NB4 (cell line): ENCODE results near the gene CCDC47.
A peak's percentile ranks its signal among the peaks of the same experiment; 100 is the strongest.

Source experiments
- DNase-seq: peaks from one replicate; pipeline ENCODE4 v3.0.0; 2010; ENCODE audit warnings: low read depth
- H3K4me3 ChIP-seq: one replicate; pipeline ENCODE4 v1.5.1; 2011; ENCODE audit warnings: mild to moderate bottlenecking, low read depth, low read length, moderate library complexity
- MYC ChIP-seq: IDR thresholded peaks from 2 replicates; pipeline ENCODE4 v1.6.1; 2011; ENCODE audit warnings: low read depth, low read length
- POLR2A ChIP-seq: IDR thresholded peaks from 2 replicates; pipeline ENCODE4 v1.6.1; 2011; ENCODE audit warnings: mild to moderate bottlenecking; ENCODE audit not compliant: insufficient read length; ENCODE audit errors: extremely low read depth
- TF ChIP-seq, protein P1 (sequence below): IDR thresholded peaks from one replicate; pipeline ENCODE4 v1.5.1; 2012; ENCODE audit warnings: low read depth, low read length
- TF ChIP-seq, protein P2 (sequence below): IDR thresholded peaks from 2 replicates; pipeline ENCODE4 v1.6.1; 2011; ENCODE audit warnings: low read depth, low read length

Gene CCDC47

DNA sequence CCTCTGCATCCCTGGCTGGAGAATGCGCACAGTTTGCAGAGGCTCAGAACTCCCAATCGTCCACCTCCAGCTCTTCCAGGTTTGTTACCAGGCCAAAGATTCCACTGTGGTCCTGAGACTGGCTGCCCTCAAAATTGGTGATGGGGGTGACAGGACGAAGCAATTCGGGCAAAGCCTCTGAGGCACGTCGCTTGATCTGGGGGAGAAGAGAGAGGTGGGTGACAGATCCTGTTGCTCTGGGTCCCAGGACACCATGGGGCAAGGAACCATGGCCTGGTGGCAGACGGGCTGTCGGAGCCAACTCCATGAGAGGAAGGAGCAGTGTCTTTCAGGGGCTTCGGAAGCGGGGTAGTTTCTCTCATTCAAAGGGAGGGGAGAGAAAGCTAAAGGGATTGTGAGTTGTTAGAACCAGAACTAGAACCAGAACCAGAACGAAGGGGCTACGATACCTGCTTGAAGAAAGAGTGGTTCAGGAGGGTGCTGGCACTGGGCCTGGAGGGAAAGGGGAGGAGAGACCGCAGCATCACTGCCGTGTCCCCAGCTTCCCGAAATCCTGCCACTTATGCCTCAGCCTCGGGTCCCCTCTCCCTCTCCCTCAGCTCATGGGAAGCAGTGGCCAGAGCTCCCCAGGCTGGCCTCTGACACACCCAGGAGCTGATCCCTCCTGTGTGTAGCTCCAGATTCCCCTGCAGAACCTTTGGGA lies 69.7 kb downstream of the CCDC47 start:
- peak overlapping the region; percentile 81 for H3K4me3 ChIP-seq
- TF ChIP-seq, protein P1, sequence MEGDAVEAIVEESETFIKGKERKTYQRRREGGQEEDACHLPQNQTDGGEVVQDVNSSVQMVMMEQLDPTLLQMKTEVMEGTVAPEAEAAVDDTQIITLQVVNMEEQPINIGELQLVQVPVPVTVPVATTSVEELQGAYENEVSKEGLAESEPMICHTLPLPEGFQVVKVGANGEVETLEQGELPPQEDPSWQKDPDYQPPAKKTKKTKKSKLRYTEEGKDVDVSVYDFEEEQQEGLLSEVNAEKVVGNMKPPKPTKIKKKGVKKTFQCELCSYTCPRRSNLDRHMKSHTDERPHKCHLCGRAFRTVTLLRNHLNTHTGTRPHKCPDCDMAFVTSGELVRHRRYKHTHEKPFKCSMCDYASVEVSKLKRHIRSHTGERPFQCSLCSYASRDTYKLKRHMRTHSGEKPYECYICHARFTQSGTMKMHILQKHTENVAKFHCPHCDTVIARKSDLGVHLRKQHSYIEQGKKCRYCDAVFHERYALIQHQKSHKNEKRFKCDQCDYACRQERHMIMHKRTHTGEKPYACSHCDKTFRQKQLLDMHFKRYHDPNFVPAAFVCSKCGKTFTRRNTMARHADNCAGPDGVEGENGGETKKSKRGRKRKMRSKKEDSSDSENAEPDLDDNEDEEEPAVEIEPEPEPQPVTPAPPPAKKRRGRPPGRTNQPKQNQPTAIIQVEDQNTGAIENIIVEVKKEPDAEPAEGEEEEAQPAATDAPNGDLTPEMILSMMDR: no peak
- no peak for TF ChIP-seq MYC
- no peak for TF ChIP-seq POLR2A
- TF ChIP-seq, protein P2, sequence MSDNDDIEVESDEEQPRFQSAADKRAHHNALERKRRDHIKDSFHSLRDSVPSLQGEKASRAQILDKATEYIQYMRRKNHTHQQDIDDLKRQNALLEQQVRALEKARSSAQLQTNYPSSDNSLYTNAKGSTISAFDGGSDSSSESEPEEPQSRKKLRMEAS: no peak
- DNase-seq: no peak

DNA sequence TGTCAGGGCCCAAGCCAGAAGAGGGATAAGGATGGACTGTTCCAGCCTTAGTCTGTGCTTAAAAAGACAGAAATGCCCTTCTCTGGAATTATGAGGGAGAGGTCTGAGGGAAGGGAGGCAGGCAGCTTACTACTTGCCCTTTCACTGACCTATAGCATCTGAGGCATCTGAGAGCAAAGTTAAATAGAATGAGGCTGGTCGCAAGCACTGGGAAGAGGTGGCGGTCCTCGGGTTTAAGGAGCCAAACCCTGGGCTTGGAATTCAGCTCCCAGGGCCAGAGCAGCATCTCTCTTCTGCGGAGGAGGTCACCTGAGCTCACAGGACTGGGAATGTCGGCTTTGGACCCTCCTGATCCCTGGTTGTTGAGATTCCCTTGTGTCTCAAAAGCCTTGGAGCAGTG lies 70.4 kb downstream of the CCDC47 start:
- H3K4me3 ChIP-seq: peak overlapping the region; percentile 81
- DNase-seq: no peak
- TF ChIP-seq MYC (no peak), POLR2A (no peak)
- TF ChIP-seq, protein P1: no peak
- TF ChIP-seq, protein P2: no peak

DNA sequence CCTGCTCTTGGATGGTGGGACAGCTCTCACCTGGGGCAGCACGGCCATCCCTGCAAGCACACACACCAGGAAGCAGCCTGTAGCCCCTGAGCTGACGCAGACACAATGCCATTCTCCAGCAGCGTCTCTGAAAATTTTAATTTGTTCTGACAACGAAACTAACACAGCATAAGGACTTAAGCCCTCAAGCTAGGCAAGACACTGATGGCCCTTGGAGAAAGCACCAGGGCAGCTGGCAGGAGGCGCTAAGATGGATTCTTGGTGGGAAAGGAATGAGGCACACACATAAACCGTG lies 70.7 kb downstream of the CCDC47 start:
- no peak for DNase-seq
- TF ChIP-seq, protein P2: no peak
- TF ChIP-seq MYC: no peak
- TF ChIP-seq POLR2A: no peak
- TF ChIP-seq, protein P1: no peak
- peak overlapping the region; percentile 81 for H3K4me3 ChIP-seq

DNA sequence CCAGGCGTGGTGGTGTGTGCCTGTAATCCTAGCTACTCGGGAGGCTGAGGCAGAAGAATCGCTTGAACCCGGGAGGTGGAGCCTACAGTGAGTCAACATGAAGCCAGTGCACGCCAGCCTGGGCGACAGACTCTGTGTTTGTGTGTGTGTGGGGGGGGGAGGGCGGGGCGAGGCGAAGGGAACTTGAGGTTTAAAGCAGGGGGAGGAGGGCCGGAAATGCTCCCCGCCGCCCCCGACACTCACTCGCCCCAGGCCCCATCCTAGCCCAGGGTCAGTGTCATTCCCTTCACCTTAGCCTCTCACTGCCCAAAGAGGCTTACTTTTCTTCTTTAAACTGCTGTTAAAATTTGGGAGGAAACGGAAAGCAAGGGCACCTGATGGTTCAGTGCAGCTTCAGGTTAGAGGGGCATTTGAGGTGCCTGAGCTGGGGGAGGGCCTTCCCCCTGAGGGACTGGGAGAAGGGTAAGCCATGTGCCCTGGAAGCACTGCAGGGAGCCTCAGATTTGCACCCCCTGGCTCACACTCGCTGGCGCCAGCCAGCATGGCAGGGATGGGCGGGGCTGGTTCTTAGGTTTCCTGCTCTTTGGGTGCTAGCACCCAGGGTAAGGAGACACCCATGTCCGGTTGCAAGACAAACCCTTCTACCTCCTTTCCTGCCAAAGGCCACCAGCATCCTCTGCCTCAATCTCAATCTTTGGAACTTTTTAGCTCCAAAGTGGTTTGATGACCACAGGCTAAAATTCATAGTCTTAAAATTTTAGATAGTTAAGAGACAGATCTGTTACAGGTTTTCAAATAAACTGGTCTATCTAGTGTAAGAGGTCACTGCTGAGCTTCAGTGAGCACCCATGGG lies 71.3 kb downstream of the CCDC47 start:
- no peak for TF ChIP-seq POLR2A
- TF ChIP-seq, protein P2: peak; percentile 77
- peak overlapping the region; percentile 81 for H3K4me3 ChIP-seq
- DNase-seq: peak; percentile 94

DNA sequence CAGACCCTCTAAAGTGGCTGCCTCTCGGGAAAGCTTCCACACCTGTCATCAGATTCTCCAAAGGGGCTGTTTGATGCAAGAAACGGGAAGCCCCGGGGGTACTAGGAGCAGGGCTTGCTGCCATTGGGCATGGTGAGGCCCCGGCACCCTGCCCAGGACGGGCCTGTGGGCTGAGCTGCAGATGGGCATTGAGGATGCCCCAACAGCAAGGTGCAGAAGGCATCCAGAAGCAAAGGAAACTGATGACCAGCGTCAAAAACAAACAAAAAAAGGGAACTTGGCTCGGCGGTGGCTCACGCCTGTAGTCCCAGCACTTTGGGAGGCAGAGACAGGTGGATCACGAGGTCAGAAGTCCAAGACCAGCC lies 72.0 kb downstream of the CCDC47 start:
- H3K4me3 ChIP-seq: peak overlapping the region; percentile 71
- DNase-seq: peak; percentile 64
- TF ChIP-seq MYC (no peak), POLR2A (no peak)
- TF ChIP-seq, protein P2: peak; percentile 38
- TF ChIP-seq, protein P1: no peak
